ENCODE measurements around the gene NEU4.
"Not testable (repeated sequence)": the region's sequence is repeated elsewhere in the genome, so short reads cannot be mapped to it uniquely, and the experiment has no call there.

NEU4 gene

GRCh38 chr2:241799522-241800197, 9.3 kb upstream of the NEU4 start:
- no peak for DNase-seq

DNA sequence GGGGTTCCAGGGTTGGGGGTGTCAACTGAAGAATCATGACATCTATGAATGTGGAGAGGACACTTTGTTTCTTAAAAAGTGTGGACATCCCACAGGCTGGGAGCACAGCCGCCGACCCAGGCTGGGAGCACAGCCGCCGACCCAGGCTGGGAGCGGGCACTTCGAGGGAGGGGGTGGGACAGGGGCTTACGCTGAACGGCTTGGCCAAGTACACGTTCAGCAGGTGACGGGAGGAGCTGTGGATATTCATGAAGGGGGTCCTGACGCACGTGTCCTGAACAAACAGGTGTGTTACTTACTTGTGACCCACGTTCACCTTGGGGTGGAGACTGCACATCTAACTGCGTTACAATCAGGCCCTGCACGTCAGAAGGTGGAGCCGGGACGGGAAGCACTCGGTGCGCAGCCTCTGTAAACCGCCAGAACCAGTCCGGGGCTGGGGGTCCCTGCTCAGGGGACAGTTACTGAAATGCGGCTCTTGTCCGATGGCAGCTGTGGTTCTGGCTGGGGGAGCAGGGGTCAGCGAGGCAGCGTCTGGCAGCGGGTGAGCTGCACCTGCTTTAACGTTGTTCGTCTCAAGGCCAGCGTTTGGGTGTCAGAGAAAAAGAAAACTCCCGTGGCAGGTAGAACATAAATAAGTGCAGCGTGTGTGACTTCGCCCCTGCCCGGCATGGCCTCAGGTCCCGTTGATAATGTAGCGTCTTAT, 8.6 kb upstream of the NEU4 start:
- DNase-seq, result not testable (repeated sequence)

GRCh38 chr2:241801611-241802420, 7.2 kb upstream of the NEU4 start:
- no peak for DNase-seq

GRCh38 chr2:241802421-241803318, 6.3 kb upstream of the NEU4 start:
- no peak for DNase-seq

DNA sequence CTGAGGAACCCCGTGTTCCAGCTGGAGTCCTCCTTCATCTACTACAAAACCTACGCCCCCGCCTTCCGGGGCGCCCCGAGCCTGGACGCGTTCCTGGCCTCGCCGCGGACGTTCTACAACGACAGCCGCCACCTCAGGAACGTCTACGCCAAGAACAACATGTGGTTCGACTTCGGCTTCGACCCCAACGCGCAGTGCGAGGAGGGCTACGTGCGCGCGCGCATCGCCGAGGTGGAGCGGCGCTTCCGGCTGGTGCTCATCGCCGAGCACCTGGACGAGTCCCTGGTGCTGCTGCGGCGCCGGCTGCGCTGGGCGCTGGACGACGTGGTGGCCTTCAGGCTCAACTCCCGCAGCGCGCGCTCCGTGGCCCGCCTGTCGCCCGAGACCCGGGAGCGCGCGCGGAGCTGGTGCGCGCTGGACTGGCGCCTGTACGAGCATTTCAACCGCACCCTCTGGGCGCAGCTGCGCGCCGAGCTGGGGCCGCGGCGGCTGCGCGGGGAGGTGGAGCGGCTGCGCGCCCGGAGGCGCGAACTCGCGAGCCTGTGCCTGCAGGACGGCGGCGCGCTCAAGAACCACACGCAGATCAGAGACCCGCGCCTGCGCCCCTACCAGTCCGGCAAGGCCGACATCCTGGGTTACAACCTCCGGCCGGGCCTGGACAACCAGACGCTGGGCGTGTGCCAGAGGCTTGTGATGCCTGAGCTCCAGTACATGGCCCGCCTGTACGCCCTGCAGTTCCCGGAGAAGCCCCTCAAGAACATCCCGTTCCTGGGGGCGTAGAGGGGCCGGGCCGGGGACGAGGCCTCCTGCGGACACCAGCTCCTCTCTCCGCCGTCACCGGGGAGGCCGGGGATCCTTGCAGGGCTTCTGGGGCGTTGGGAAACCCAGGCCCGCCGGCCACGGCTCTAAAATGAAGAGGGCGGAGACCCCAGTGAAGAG, 5.3 kb upstream of the NEU4 start:
- peak; percentile 46 for DNase-seq

GRCh38 chr2:241804326-241805229, 4.4 kb upstream of the NEU4 start:
- peak; percentile 3 for DNase-seq

- DNase-seq, result not testable (repeated sequence)
Measured at GRCh38 chr2:241806217-241806616, 2.8 kb upstream of the NEU4 start.

DNA sequence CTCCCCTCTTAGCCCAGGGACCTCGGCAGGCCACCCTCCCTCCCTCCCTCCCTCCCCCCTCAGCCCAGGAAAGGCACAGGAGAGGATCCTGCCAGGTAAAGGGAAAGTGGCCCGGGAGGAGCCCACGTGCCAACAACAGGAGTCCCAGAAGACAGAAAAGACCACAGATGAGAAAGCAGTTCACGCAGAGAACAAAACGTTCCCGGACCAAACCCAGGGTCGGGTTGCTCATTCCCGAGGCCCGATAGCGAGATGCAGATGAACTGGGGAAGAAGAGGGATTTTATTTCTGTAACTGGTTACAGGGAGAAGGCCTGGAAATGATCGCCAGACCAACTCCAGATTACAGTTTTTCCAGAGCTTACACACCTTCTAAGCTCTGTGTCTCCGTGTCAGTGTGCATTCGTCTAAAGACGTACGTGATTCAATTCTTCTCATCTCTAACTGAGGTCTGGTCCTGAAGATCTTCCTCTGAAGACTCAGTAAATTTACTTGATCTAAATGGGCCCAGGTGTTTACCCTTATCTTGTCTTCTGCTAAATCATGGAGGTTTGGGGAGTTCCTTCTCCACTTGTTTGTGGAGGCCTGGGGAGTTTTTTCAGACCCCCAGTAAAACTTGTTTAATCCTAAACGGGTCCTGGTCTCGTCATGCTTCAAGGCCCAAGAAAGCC, 807 bp upstream of the NEU4 start:
- no peak for DNase-seq

DNA sequence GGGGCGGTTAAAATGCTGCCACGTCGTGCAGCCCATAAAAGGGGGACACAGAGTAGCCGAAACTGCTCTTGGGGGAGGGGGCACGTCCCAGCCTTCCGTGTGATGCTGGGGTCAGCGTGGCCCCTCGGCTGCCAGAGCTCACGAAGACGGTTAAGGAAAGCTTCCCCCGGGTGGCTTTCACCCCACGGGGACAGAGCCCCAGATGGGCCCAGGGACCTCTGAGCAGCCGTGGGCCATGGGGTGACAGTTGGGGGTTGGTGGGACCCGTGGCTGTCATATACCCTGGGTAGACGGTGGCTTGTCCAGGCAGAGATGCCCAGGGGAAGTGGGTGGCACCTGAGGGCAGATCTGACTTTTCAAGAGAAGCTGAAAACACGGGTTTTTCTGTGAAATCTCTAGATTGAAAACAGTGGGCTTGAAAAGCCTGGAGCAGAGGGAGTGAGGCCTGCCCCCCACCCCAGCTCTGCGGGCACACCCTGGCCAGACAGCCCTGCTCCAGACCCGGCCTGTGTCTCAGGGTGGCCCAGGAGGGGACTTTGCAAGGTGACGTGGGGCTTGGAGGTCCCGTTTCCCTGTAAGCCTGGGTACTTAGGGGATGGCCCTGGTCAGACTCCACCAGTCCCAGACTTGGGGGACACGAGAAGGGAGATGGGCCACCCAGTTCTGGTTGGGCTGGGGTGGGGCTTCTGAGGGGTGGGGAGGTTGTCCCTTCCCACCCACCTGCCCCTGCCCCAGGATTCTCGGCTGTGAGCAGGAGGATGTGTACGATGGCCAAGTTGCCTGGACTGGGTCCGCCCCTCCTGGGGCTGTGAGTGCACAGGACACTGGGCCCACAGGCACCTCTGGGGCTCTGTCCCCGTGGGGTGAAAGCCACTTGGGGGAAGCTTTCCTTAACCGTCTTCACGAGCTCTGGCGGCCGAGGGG, 652 bp downstream of the NEU4 start:
- DNase-seq, result no peak

DNA sequence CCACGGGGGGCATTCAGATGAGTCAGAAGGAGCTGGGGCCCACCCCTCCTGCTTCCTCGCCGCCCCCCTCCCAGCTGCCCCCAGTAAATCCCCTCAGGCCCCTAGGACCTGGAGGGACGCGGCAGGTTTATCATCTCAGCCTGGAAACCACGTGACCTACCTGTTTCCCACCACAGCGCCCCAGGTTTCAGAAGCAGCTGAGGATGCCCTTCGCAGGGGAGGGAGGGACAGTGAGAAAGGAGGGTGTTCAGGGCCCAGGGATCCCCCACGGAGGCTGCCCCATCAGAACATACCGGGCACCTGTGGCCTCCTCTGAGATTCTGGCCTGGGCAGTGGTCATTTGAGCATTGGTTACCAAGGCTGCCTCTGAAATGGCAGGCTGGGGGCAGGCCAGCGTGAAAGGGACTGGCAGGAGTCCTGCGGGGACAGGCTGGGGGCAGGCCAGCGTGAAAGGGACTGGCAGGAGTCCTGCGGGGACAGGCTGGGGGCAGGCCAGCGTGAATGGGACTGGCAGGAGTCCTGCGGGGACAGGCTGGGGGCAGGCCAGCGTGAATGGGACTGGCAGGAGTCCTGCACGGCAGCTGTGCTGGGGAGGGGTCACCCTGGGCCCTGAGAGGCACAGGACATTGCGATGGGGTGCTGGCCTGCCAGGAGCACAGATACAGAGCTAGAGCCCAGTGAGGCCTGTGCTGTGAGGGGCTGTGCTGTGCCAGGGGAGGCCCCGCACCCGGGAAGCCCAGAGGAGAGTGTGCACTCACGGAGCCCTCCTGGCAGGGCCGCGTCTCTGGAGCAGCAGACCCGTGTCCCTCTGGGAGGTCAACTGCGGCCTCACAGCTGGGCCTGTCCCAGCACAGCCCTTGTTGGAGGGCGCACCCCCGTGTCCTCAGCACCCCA, 1.6 kb downstream of the NEU4 start:
- DNase-seq, result no peak

- no peak for DNase-seq
Measured at GRCh38 chr2:241811201-241811951, 2.4 kb downstream of the NEU4 start.

- no peak for DNase-seq
Measured at GRCh38 chr2:241811952-241812729, 3.1 kb downstream of the NEU4 start.

- DNase-seq, result no peak
Measured at GRCh38 chr2:241812730-241813643, 4.0 kb downstream of the NEU4 start.

DNA sequence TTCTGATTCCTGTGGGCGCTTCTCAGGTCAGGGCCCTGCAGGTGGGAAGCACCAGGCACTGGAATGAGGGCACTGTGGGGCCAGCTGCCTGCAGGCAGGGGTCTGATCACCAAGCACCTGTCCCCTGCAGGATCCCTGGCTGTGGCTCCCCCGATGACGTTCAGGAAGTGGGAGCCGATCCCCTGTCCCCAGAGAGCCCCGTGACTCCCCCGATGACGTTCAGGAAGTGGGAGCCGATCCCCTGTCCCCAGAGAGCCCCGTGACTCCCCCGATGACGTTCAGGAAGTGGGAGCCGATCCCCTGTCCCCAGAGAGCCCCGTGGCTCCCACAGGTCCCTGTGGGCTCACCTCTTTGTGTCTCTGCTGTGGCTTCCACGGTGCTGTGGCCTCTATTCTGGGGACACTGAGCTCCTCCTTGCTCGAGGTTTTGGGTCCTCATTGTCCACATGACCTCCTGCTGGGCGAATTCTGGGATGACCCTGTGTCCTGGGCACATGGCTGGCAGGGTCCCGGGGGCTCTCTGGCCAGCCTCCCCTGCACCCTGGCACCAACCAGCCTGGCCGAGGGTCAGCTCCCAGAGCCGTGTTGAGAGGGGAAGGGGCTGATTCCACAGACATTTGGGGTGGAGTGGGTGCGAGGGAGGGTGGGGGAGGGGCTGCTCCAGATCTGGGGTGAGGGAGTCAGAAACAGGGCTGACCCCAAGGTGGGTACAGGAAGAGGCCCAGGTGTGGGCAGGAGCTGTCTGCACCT, 4.8 kb downstream of the NEU4 start:
- no peak for DNase-seq

GRCh38 chr2:241814393-241814642, 5.3 kb downstream of the NEU4 start:
- DNase-seq, result no peak

Data from NCI-H1105 treated with DMSO at 0.1 percent for 48 hours (cell line).